GM18502 (cell line): Measurements from ENCODE around the gene ASIC2.

Source experiments
- ATAC-seq: cut with Tn5 transposase; IDR thresholded peaks from one replicate; pipeline ENCODE4 v1.9.1; 2021; ENCODE audit warnings: mild to moderate bottlenecking; ENCODE audit not compliant: unreplicated experiment, poor library complexity

The ASIC2 gene

GRCh38 chr17:33167736-33168135 lies 125.4 kb downstream of the ASIC2 start:
- ATAC-seq = no peak

DNA sequence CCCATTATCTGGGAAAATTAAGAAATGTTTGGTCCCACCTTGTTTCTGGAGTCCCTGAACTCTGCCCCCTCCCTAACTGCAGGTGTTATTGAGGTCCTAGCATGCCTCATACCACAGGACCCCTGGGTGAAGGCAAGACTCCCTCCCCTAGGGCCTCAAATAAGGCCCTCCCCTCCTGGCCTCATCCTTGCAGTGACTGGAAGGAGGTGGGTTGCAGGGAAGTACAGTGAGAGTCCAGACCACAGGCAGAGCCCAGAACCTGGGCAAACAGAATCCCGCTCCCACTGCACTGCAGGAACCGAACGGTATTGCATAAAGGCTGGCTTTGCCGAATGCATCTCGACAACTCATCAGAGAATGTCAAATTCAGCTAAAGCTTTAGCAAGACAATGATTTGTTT lies 126.6 kb downstream of the ASIC2 start:
- no peak for ATAC-seq

- no peak for ATAC-seq
Measured at GRCh38 chr17:33164169-33164881, 128.8 kb downstream of the ASIC2 start.

DNA sequence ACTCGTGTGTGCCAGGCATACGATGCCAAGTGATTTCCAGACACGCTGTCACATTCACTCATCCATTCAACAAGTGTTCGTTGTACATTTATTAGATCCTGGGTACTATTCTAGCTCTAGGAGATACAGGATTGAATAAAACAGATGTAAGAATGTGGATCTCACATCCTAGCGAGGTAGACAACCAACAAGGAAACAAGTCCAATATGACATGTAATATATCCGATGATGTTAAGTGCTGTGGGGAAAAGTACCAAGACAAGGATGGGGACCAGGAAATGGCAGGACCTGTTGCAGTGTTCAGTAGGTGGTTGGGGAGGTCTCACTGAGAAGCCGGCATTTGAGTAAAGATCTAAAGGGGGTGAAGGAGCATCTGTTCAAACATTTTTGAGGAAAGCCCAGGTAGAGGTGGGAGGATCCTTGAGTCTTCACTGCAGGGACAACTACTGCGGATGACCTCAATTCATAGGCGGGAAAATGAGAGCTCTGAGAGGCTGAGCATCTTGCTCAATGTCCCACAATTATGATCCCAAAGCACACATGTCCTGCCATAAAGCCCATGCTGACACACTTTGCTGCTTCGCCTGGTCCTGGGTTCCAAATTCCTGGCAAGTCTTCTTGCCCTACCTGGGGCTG lies 129.4 kb downstream of the ASIC2 start:
- no peak for ATAC-seq

GRCh38 chr17:33154869-33155455 lies 138.1 kb downstream of the ASIC2 start:
- ATAC-seq = no peak

GRCh38 chr17:33152783-33153182 lies 140.3 kb downstream of the ASIC2 start:
- no peak for ATAC-seq

DNA sequence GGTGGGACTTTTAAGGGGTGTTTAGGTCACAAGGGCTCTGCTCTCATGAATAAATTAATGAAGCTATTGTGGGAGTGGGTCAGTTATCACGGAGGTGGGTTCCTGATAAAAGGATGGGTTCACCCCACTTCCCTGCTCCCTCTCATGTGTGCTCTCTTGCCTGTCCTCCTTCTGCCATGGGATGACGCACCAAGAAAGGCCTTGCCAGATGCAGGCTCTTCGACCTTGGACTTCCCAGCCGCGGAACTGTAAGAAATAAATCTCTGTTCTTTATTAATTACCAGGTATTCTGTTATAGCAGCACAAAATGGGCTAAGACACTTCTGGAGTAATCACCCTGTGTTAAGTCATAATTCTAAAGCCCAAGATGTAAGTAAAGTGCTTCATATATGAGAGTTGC lies 141.5 kb downstream of the ASIC2 start:
- no peak for ATAC-seq

GRCh38 chr17:33145941-33146340 lies 147.2 kb downstream of the ASIC2 start:
- no peak for ATAC-seq

- no peak for ATAC-seq
Measured at GRCh38 chr17:33144837-33145236, 148.3 kb downstream of the ASIC2 start.

DNA sequence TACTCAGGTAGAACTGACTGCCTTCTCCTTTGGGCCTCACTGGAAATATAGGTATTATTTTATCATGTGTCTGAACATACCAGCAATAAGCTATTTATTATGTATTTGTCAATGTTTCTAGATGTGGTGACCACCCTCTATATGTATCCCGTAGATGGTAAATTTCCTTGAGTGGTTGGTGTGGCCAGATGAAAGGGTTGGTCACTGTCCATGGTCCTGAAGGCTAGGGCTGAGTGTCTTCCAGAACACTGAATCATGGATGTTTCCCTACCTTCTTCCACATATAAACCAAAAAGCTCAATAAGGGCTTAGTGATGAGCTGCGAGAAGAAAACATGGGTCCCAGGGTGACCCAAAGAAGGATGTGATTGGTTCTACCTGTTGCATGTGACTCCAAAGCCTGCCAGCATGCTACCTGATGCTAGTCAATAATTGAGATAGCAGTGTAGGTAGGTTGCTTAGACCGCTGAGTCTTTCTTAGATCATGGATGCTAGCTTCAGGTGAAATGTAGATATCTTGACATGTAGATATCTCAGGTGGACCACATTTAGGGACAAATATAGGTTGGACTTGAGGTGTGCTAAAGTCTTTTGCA lies 150.3 kb downstream of the ASIC2 start:
- no peak for ATAC-seq

GRCh38 chr17:33140413-33141099 lies 152.5 kb downstream of the ASIC2 start:
- ATAC-seq = no peak

DNA sequence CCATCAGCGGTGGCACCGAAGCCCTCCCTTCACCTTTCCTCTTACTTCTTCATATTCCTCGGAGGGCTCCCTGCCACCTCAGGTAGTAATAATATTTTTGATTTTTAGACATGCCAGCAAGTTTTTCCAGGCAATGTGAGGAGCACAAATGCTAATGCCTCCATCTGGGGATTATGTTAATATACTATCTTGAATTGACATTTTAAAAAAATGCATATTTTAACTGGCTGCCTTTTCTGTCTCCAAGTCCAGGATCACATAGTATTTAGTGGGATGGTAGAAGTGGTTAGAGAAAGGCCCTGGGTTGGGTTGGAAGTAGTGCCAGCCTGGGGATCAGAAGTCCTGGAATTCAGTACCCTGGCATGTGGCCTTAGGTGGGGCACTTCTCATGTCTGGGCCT lies 154.5 kb downstream of the ASIC2 start:
- no peak for ATAC-seq

DNA sequence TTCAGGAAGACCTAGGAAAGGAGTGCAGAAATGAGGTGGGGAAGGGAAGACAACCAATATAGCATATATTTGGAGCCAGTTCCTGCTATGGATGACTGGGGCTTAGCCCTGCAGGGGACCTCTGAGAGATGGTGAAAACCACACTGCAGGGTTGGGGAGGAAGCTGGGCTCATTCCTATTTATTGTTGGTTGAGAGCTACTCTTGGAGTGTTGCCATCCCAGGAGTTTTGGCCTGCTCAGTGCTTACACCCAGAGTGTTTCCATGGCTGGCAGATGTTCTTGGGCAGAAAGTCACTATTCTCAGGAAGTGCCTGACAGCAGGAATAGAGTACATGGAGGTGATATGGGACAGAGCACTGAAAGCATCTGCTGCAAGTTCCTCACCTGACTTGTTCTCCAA lies 155.7 kb downstream of the ASIC2 start:
- no peak for ATAC-seq

DNA sequence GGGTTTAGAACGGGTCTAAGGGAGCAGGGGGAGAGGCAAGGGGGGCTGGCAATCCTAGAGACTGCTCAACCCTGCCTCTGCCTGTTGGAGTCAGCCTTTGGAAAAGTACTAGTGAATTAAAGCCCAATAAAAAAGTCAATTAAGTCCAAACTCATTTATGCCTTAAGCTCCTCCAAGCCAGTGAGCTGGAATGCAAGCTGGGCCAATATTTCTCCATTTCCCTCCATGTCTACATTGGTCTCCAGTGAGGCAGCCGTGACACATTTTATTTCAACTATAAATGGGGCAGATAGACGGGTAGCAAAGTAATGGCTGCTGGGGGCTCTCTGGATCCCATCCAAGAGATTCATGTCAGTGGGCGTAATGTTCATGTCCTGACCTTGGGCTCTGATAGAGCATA lies 157.4 kb downstream of the ASIC2 start:
- ATAC-seq = no peak

GRCh38 chr17:33131620-33132019 lies 161.5 kb downstream of the ASIC2 start:
- no peak for ATAC-seq

- no peak for ATAC-seq
Measured at GRCh38 chr17:33127706-33128105, 165.4 kb downstream of the ASIC2 start.

GRCh38 chr17:33126086-33126485 lies 167.0 kb downstream of the ASIC2 start:
- no peak for ATAC-seq

DNA sequence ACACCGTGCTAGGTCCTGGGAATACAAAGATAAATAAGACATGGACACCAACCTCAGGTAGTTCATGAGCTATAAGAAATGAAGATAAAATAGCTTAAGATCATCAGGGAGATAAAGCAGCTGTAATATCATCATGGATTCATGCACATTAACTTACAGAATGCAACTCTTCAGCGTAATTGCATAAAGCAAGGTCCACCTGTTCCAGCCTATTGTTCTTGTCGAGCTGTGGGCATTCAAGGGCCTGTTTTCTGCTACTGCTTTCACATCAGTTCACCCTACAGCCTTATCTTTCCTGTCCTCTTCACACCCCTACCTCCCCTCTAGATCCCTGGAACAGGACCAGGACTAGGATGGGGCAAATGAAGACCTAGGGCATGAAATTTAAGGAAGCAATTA lies 167.5 kb downstream of the ASIC2 start:
- no peak for ATAC-seq

GRCh38 chr17:33124871-33125551 lies 168.1 kb downstream of the ASIC2 start:
- ATAC-seq = no peak

DNA sequence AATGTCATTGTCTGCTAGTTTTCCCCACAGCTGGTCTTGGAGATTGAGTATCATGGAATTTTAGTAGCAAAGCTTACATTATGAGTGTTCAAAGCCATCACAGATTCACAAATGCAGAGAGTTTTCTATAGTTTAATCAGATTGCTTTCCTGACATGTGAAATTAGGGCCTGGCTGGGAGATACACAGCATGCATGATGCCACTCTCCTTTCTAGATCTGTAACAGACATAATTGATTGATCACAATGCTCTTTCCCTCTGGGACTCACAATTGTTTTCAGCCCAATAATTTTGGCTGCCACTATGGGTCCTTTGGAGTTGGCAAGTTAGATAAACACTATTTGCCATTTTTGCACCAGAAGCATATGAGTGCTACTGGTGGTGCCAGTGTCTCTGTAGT lies 168.9 kb downstream of the ASIC2 start:
- ATAC-seq = no peak
